Prostate gland (tissue), 2 donors: ENCODE data around the gene TAX1BP1. TPM values are rescaled to one million over a fixed set of nuclear protein-coding genes. Genes with fewer than 3 reads are reported as not detected.

Experiments used
- total RNA-seq, 2 donors: library from RNA; depleted of rRNA; stranded (reverse); fragments of >200 nt; gene quantifications; one replicate each; pipeline ENCODE4 v1.1.0, GENCODE V29; 2016

Gene TAX1BP1
- total RNA-seq, 2 donors from 2014 or later: 105 to 125 TPM

Other genes with a start within 250 kb of the TAX1BP1 start
- gene HIBADH, start 77.3 kb upstream of the TAX1BP1 start, total RNA-seq: 10 to 100 TPM; 78.2 to 80.5 TPM